CD4-positive, alpha-beta T cell (primary cell): ENCODE measurements around the gene EYA2. TPM values are rescaled to one million over a fixed set of nuclear protein-coding genes. Genes with fewer than 3 reads are reported as not detected.

Experiments used
- ATAC-seq: fragments of 200-7000 bp; cut with Tn5 transposase; one replicate; pipeline ENCODE4 v1.10.0; 2022; ENCODE audit warnings: mild to moderate bottlenecking; ENCODE audit not compliant: poor library complexity
- CTCF ChIA-PET: fragments of 350-600 bp; sonication (Branson Sonifier 250); formaldehyde crosslinking; loops from one replicate; lab custom pipeline; 2021; ENCODE audit warnings: antibody characterized with exemption, inconsistent platforms; lab: Charles Lee
- POLR2A ChIA-PET: fragments of 350-600 bp; sonication (Branson Sonifier 250); formaldehyde crosslinking; loops from one replicate; lab custom pipeline; 2021; ENCODE audit warnings: antibody characterized with exemption, inconsistent platforms; lab: Charles Lee
- DNase-seq, 14 experiments: peaks; one replicate each; pipeline ENCODE4 v3.0.0-alpha.2; 2013 to 2020; ENCODE audit warnings: mixed read lengths in 2 of 14
- H3K27ac ChIP-seq, 2 donors: one replicate each; pipeline versions ENCODE4 v1.5.1 to v1.7.0; 2013; ENCODE audit warnings: low read length in 2 of 2, low read depth in 1 of 2, mild to moderate bottlenecking in 1 of 2
- H3K27me3 ChIP-seq, 2 experiments: 1 replicate in 1 of 2; 2 replicates in 1 of 2; pipeline versions ENCODE4 v1.6.1 to v1.7.0; 2013; ENCODE audit warnings: low read length in 2 of 2, control low read depth in 1 of 2, mild to moderate bottlenecking in 1 of 2, moderate library complexity in 1 of 2; ENCODE audit not compliant: insufficient read depth in 2 of 2, control insufficient read depth in 1 of 2
- H3K36me3 ChIP-seq: one replicate; pipeline ENCODE4 v1.6.1; 2013; ENCODE audit warnings: low read length, control low read depth; ENCODE audit not compliant: insufficient read depth
- H3K4me1 ChIP-seq: one replicate; pipeline ENCODE4 v1.6.1; 2013; ENCODE audit warnings: low read length, control low read depth; ENCODE audit not compliant: insufficient read depth
- H3K4me3 ChIP-seq: one replicate; pipeline ENCODE4 v1.5.1; 2013; ENCODE audit warnings: mild to moderate bottlenecking, low read length, moderate library complexity
- H3K9me3 ChIP-seq, 2 experiments: 1 replicate in 1 of 2; 2 replicates in 1 of 2; pipeline versions ENCODE4 v1.6.1 to v1.7.0; 2013; ENCODE audit warnings: low read length in 2 of 2, mild to moderate bottlenecking in 2 of 2, control low read depth in 1 of 2, moderate library complexity in 1 of 2; ENCODE audit not compliant: control insufficient read depth in 1 of 2, insufficient read depth in 1 of 2
- H3K27ac Mint-ChIP-seq: one replicate; pipeline ENCODE4 v1.8.0; 2020; ENCODE audit warnings: mixed read lengths
- H3K27me3 Mint-ChIP-seq: one replicate; pipeline ENCODE4 v1.8.0; 2021; ENCODE audit warnings: mixed read lengths
- H3K36me3 Mint-ChIP-seq: one replicate; pipeline ENCODE4 v1.8.0; 2021; ENCODE audit warnings: low read depth, mixed read lengths
- H3K4me1 Mint-ChIP-seq: one replicate; pipeline ENCODE4 v1.8.0; 2021; ENCODE audit warnings: low read depth, mixed read lengths
- H3K4me3 Mint-ChIP-seq: one replicate; pipeline ENCODE4 v1.8.0; 2020; ENCODE audit warnings: mild to moderate bottlenecking, mixed read lengths
- H3K9me3 Mint-ChIP-seq: one replicate; pipeline ENCODE4 v1.8.0; 2020; ENCODE audit warnings: mixed read lengths
- CTCF ChIP-seq: fragments of 200-600 bp; IDR thresholded peaks from one replicate; pipeline ENCODE4 v1.8.0; 2022; ENCODE audit warnings: antibody characterized with exemption, mild to moderate bottlenecking
- intact Hi-C, 2 experiments: fragments of 100-400 bp; cut with DNase I in 1 of 2; cut with micrococcal nuclease in 1 of 2; formaldehyde crosslinking; loops; one replicate each; pipeline versions ENCODE4 v1.15.1 to v1.9.0; 2023 to 2025; cut with DNase I, micrococcal nuclease
- total RNA-seq, 174 experiments: library from RNA in 2 of 174; stranded (reverse) in 2 of 174; gene quantifications; one replicate each; pipeline ENCODE4 v1.2.3 and lab custom pipeline; 2021 to 2026

EYA2 gene
- total RNA-seq, 2 experiments from 2014 or later, result not detected

DNA sequence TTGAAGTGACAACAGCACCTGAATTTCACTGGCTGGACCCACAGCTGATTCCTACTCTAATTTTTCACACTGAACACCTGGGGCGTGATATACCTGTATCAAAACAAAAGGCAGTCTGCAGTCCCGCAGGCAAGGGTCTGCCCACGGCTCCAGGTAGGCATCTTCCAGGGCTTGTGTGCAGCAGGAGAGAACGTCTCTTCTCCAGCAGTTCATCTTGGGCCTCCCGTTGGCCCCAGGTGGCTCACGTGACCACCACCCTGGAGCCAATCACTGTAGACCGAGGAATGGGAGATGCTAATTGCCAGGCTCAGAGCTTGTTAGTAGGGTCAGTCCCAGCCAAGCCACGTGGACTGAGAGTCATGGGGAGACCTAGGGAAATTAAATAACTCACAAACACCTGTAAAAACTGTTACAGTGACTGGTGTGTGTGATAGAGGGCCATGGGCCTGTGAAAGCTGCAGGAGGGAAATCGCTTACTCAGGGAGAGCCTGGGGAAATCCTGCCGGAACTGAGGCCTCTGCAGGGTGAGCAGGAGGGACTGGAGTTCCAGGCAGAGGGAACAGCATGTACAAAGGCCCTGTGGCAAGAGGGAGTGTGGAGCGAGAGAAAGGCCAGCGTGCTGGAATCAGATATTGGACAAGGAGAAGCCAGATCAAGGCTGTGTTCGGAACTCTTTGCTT, 83.4 kb downstream of the EYA2 start:
- Histone ChIP-seq H3K9me3 (peaks cover 4 to 9% of the 10 kb centered on the region in 2 experiments), H3K4me1 (no peaks in the 10 kb centered on the region), H3K36me3 (no peaks in the 10 kb centered on the region), H3K27ac (no peak overlapping the region), H3K27me3 (peaks cover 4 to 10% of the 10 kb centered on the region in 2 experiments), H3K4me3 (no peak overlapping the region)
- no peak overlapping the region for H3K4me3 Mint-ChIP-seq
- peaks cover 5% of the 10 kb centered on the region for H3K9me3 Mint-ChIP-seq
- H3K27me3 Mint-ChIP-seq, result peaks cover 48% of the 10 kb centered on the region
- H3K4me1 Mint-ChIP-seq, result no peaks in the 10 kb centered on the region
- ChIA-PET CTCF (no interaction called here), POLR2A (no interaction called here)
- ATAC-seq, result no peak
- DNase-seq, result no peak
- H3K27ac Mint-ChIP-seq, result no peak overlapping the region
- H3K36me3 Mint-ChIP-seq, result no peaks in the 10 kb centered on the region
- TF ChIP-seq CTCF, result no peak
- intact Hi-C loops, result no loop called here

DNA sequence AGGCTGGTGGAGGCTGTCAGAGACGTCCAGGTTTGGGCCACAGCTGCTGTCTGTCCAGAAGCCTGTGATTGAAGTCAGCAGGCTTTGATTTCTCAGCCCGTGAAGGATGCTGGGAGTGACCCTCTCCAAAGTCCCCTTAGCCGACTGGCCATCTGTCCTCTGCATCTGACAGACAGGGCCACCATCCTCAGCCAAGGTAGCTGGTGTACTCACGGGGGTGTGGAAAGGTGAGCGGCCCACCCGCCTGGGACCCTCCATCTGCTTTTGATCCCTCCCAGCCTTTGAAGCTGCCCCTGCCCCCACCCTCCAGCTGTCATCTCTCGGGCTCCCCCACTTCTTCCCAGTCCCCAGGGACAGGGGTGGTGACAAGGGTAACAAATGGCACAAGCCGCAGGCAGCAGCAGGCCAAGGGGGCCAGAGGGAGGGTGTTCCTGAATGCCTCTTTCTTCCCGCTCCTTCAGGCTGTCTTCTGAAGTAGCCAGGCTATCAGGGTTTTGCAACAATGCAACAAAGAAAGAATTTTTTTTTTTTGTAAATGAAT, 84.4 kb downstream of the EYA2 start:
- H3K4me1 Mint-ChIP-seq, result no peaks in the 10 kb centered on the region
- peaks cover 43% of the 10 kb centered on the region for H3K27me3 Mint-ChIP-seq
- no peaks in the 10 kb centered on the region for H3K36me3 ChIP-seq
- peaks cover 4 to 10% of the 10 kb centered on the region in 2 experiments for H3K27me3 ChIP-seq
- H3K36me3 Mint-ChIP-seq, result no peaks in the 10 kb centered on the region
- intact Hi-C loops, result no loop called here
- H3K4me3 ChIP-seq, result no peak overlapping the region
- no peak overlapping the region for H3K27ac Mint-ChIP-seq
- DNase-seq (no peak), ATAC-seq (no peak)
- POLR2A ChIA-PET, result no interaction called here
- H3K4me1 ChIP-seq, result no peaks in the 10 kb centered on the region
- CTCF ChIA-PET, result no interaction called here
- TF ChIP-seq CTCF, result no peak
- peaks cover 4 to 9% of the 10 kb centered on the region in 2 experiments for H3K9me3 ChIP-seq
- no peak overlapping the region for H3K4me3 Mint-ChIP-seq
- H3K9me3 Mint-ChIP-seq, result peaks cover 7% of the 10 kb centered on the region
- no peak overlapping the region for H3K27ac ChIP-seq

DNA sequence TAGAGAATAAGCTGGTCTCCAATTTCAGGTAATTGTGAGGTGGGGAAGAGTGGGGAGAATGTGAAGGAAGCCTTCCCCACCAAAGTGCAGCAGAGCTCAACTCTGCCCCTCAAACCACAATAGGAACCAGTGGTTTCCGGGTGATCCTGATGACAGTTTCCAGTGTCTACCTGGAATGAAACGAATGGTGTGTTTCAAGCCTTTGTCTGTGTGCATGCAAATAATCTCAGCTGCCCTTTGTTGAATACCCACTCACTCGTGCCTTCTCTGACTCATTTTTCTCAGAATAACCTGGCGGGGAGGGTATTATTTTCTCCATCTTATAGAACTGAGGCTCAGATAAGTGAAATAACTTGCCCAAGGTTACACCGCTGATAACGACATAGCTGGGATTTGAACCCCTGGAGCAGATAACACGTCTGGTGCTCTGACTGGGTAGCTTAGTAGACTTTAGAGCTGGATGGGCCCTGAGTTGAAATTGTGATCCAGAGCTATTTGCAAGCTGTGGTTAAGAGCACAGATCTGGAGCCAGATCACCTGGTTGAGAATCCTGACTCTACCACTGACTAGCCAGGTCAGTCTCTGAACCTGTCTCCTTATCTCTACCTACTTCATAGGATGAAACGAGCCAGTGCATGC, 85.1 kb downstream of the EYA2 start:
- CTCF ChIA-PET, result no interaction called here
- DNase-seq, result no peak
- no peaks in the 10 kb centered on the region for H3K36me3 ChIP-seq
- POLR2A ChIA-PET, result no interaction called here
- H3K27me3 ChIP-seq, result peaks cover 4 to 10% of the 10 kb centered on the region in 2 experiments
- Mint-ChIP-seq H3K27me3 (peaks cover 44% of the 10 kb centered on the region), H3K9me3 (peaks cover 10% of the 10 kb centered on the region), H3K27ac (no peak overlapping the region), H3K4me3 (no peak overlapping the region), H3K4me1 (no peaks in the 10 kb centered on the region), H3K36me3 (no peaks in the 10 kb centered on the region)
- intact Hi-C loops, result no loop called here
- no peaks in the 10 kb centered on the region for H3K4me1 ChIP-seq
- H3K4me3 ChIP-seq, result no peak overlapping the region
- H3K27ac ChIP-seq, result no peak overlapping the region
- peaks cover 8 to 9% of the 10 kb centered on the region in 2 experiments for H3K9me3 ChIP-seq
- TF ChIP-seq CTCF, result no peak
- no peak for ATAC-seq
